HCT116 (cell line): ENCODE measurements around the gene FNBP1L. TPM values are rescaled to one million over a fixed set of nuclear protein-coding genes. Genes with fewer than 3 reads are reported as not detected.

Experiments
- ATAC-seq: fragments of 200-7000 bp; cut with Tn5 transposase; 2 replicates; pipeline ENCODE4 v1.9.1; 2020; ENCODE audit warnings: mild to moderate bottlenecking, moderate library complexity
- BruUV-seq: library from RNA; stranded (reverse); fragments of 400-500 nt; replicated peaks from 2 replicates; lab custom pipeline; 2021; lab: Mats Ljungman, UMichigan
- CTCF ChIA-PET: fragments of 300-600 bp; sonication (Branson Sonifier 250); formaldehyde crosslinking; loops from one replicate; lab custom pipeline; 2021; ENCODE audit warnings: antibody characterized with exemption; lab: Charles Lee
- POLR2A ChIA-PET: fragments of 300-600, 350-600 bp; sonication (Branson Sonifier 250); formaldehyde crosslinking; loops from one replicate; lab custom pipeline; 2021; ENCODE audit warnings: antibody characterized with exemption; lab: Charles Lee
- RAD21 ChIA-PET, 2 experiments: fragments of 300-600 bp; sonication (Branson Sonifier 250); formaldehyde crosslinking; loops; one replicate each; lab custom pipeline; 2023; ENCODE audit warnings: low total read pairs in 2 of 2; ENCODE audit not compliant: uncharacterized antibody in 2 of 2, unreplicated experiment in 2 of 2, low non-redundant PET in 1 of 2; lab: Charles Lee
- DNase-seq: peaks from one replicate; pipeline ENCODE4 v3.0.0-alpha.2; 2010; ENCODE audit warnings: low read depth, low spot score
- H2AFZ ChIP-seq: fragments of 200-600 bp; shearing (Covaris generic), sonication (generic); 2 replicates; pipeline ENCODE4 v1.6.1; 2017; ENCODE audit warnings: low read depth, mixed run types, mixed read lengths, antibody characterized with exemption, low read length; ENCODE audit not compliant: poor library complexity, severe bottlenecking
- H3K27ac ChIP-seq: 2 replicates; pipeline ENCODE4 v1.5.1; 2012; ENCODE audit warnings: low read depth, low read length
- H3K27me3 ChIP-seq: fragments of 200-600 bp; sonication (generic); 2 replicates; pipeline ENCODE4 v1.6.1; 2016; ENCODE audit warnings: mixed run types, low read length, mixed read lengths; ENCODE audit not compliant: insufficient read depth
- H3K36me3 ChIP-seq, 2 experiments: fragments of 200-500 bp in 1 of 2; fragments of 200-600 bp in 1 of 2; sonication (Bioruptor generic) in 1 of 2; sonication (generic) in 1 of 2; 2 replicates each; pipeline versions ENCODE4 v1.5.1 to v1.6.1; 2014 to 2016; ENCODE audit warnings: low read length in 2 of 2, inconsistent platforms in 1 of 2, mixed read lengths in 1 of 2, mixed run types in 1 of 2; ENCODE audit not compliant: insufficient read depth in 2 of 2, control insufficient read depth in 1 of 2
- H3K4me1 ChIP-seq, 2 experiments: fragments of 200-600 bp in 1 of 2; sonication (generic) in 1 of 2; 2 replicates each; pipeline versions ENCODE4 v1.5.1 to v1.6.1; 2012 to 2017; ENCODE audit warnings: low read length in 2 of 2, inconsistent platforms in 1 of 2, mild to moderate bottlenecking in 1 of 2, mixed read lengths in 1 of 2, mixed run types in 1 of 2, moderate library complexity in 1 of 2; ENCODE audit not compliant: insufficient read depth in 2 of 2, control insufficient read depth in 1 of 2
- H3K4me2 ChIP-seq: fragments of 200-600 bp; sonication (generic); 2 replicates; pipeline ENCODE4 v1.6.1; 2017; ENCODE audit warnings: mixed run types, low read length, mixed read lengths
- H3K4me3 ChIP-seq, 2 experiments: fragments of 200-600 bp in 1 of 2; sonication (generic) in 1 of 2; replicated peaks in 1 of 2; 2 replicates each; pipeline ENCODE4 v1.5.1; 2011 to 2016; ENCODE audit warnings: low read length in 2 of 2, control low read depth in 1 of 2, low read depth in 1 of 2, mild to moderate bottlenecking in 1 of 2, mixed read lengths in 1 of 2, mixed run types in 1 of 2
- H3K79me2 ChIP-seq: fragments of 200-600 bp; sonication (generic); 2 replicates; pipeline ENCODE4 v1.6.1; 2017; ENCODE audit warnings: mild to moderate bottlenecking, mixed run types, low read length, moderate library complexity, mixed read lengths; ENCODE audit not compliant: insufficient read depth
- H3K9ac ChIP-seq: fragments of 200-600 bp; sonication (generic); 2 replicates; pipeline ENCODE4 v1.6.1; 2016; ENCODE audit warnings: low read length, mixed read lengths
- H3K9me2 ChIP-seq: fragments of 200-600 bp; sonication (generic), shearing (Covaris generic); 2 replicates; pipeline ENCODE4 v1.6.1; 2017; ENCODE audit warnings: mixed run types, mild to moderate bottlenecking, moderate library complexity; ENCODE audit not compliant: insufficient read depth
- H3K9me3 ChIP-seq, 2 experiments: fragments of 200-500 bp in 1 of 2; fragments of 200-600 bp in 1 of 2; sonication (Bioruptor generic) in 1 of 2; sonication (generic) in 1 of 2; 2 replicates each; pipeline ENCODE4 v1.6.1; 2014 to 2017; ENCODE audit warnings: low read length in 2 of 2, mixed read lengths in 2 of 2, inconsistent platforms in 1 of 2, low read depth in 1 of 2, mild to moderate bottlenecking in 1 of 2, mixed run types in 1 of 2, moderate library complexity in 1 of 2; ENCODE audit not compliant: control insufficient read depth in 1 of 2, insufficient read depth in 1 of 2
- H4K20me1 ChIP-seq: fragments of 200-600 bp; sonication (generic), shearing (Covaris generic); 2 replicates; pipeline ENCODE4 v1.6.1; 2017; ENCODE audit warnings: mixed run types, mild to moderate bottlenecking, moderate library complexity; ENCODE audit not compliant: insufficient read depth
- CBX3 ChIP-seq: IDR thresholded peaks from 2 replicates; pipeline ENCODE4 v1.6.1; 2012; ENCODE audit warnings: low read depth
- CEBPB ChIP-seq: IDR thresholded peaks from 2 replicates; pipeline ENCODE4 v1.6.1; 2012; ENCODE audit warnings: low read depth
- CTCF ChIP-seq, 3 experiments: fragments of 200-600 bp in 1 of 3; sonication (generic) in 1 of 3; IDR thresholded peaks in 2 of 3; conservative IDR thresholded peaks in 1 of 3; 2 replicates each; pipeline ENCODE4 v1.5.1; 2012 to 2017; ENCODE audit warnings: low read depth in 2 of 3, low read length in 2 of 3, antibody characterized with exemption in 1 of 3, borderline replicate concordance in 1 of 3, control low read depth in 1 of 3, mild to moderate bottlenecking in 1 of 3, mixed read lengths in 1 of 3, mixed run types in 1 of 3, moderate library complexity in 1 of 3; ENCODE audit not compliant: insufficient read depth in 1 of 3
- EGR1 ChIP-seq: IDR thresholded peaks from 2 replicates; pipeline ENCODE4 v1.6.1; 2012; ENCODE audit warnings: low read depth
- ELF1 ChIP-seq: IDR thresholded peaks from 2 replicates; pipeline ENCODE4 v1.6.1; 2012; ENCODE audit warnings: low read depth, borderline replicate concordance
- EZH2phosphoT487 ChIP-seq: fragments of 200-600 bp; IDR thresholded peaks from 2 replicates; pipeline ENCODE4 v1.6.1; 2018; ENCODE audit warnings: antibody characterized with exemption, borderline replicate concordance
- FOSL1 ChIP-seq: IDR thresholded peaks from 2 replicates; pipeline ENCODE4 v1.6.1; 2012; ENCODE audit warnings: low read depth
- JUND ChIP-seq: IDR thresholded peaks from 2 replicates; pipeline ENCODE4 v1.6.1; 2012
- REST ChIP-seq: IDR thresholded peaks from 2 replicates; pipeline ENCODE4 v1.6.1; 2012; ENCODE audit warnings: low read depth
- SIN3A ChIP-seq: IDR thresholded peaks from 2 replicates; pipeline ENCODE4 v1.6.1; 2012; ENCODE audit warnings: low read depth
- SRF ChIP-seq: IDR thresholded peaks from 2 replicates; pipeline ENCODE4 v1.6.1; 2012; ENCODE audit warnings: low read depth
- YY1 ChIP-seq: IDR thresholded peaks from 2 replicates; pipeline ENCODE4 v1.6.1; 2011; ENCODE audit warnings: low read length, low read depth, moderate library complexity, mild to moderate bottlenecking; ENCODE audit not compliant: insufficient replicate concordance; ENCODE audit errors: extremely low read depth
- ZBTB33 ChIP-seq: IDR thresholded peaks from 2 replicates; pipeline ENCODE4 v1.6.1; 2011; ENCODE audit warnings: mild to moderate bottlenecking, low read length, moderate library complexity; ENCODE audit not compliant: insufficient replicate concordance; ENCODE audit errors: extremely low read depth
- intact Hi-C: fragments of 100-400 bp; cut with micrococcal nuclease; formaldehyde crosslinking; loops from 2 replicates; pipeline ENCODE4 v1.10.0; 2022
- total RNA-seq: library from RNA; stranded (reverse); gene quantifications from one replicate; pipeline ENCODE4 v1.2.1, GENCODE V29; 2021; ENCODE audit not compliant: unreplicated experiment

FNBP1L gene
- total RNA-seq, 1 experiment from 2014 or later, result 26.1 TPM

DNA sequence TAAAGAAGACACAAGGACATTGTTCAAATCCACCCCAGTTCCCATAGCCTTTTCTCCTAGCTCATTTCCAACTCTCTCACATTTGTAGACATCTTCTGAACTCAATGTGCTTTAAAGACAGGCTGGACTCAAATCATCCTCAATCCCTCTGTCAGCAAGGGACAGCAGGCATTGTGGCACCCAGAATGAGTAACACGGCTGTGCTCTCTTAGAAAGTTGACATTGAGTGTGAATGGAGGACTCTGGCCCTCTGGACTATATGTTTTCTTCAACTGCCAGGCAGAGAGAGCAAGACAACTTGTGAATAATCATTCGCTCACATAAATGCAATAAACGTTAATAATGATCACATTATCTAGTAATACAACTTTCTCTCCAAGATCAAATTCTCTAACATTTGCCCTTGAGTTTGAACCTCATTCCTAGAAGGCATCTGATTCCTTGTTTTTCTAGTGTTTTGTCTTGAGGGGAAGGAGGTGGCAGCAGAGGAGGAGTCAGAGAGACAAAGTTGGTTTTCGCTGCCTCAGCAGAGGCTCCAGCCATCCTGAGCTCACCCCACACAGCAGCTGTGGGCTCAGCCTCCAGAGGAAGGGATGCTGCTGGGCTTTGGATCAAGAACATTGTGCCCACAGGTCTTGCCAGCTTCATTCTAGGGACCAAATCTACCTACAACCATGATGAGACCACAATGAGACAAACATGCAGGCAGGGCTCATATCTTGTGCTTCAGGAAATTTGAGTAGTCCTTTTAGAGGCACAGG lies 148.6 kb downstream of the FNBP1L start (continued):
- no peak for TF ChIP-seq CTCF (IDR thresholded peaks at IDR 0.05 in 2 of 3, conservative IDR thresholded peaks at IDR 0.05 in 1 of 3; ENCODE audit: borderline replicate concordance in 1 of 3, insufficient read depth in 1 of 3, low read depth in 2 of 3, low read length in 2 of 3)
- TF ChIP-seq, all 23 proteins: peak for 0

- no peak overlapping the region for H3K4me2 ChIP-seq
- DNase-seq (no peak), ATAC-seq (no peak)
- no peak overlapping the region for H3K9ac ChIP-seq
- no peaks in the 10 kb centered on the region for H3K9me3 ChIP-seq
- peaks cover 0 to 1% of the 10 kb centered on the region in 2 experiments; a peak in 1 of 4 replicates for H3K36me3 ChIP-seq
- no peak overlapping the region for H3K4me3 ChIP-seq
- ChIA-PET POLR2A (no interaction called here), RAD21 (no interaction called here), CTCF (no interaction called here)
- H3K27me3 ChIP-seq, result no peaks in the 10 kb centered on the region
- H2AFZ ChIP-seq, result no peak overlapping the region
- H3K27ac ChIP-seq, result no peak overlapping the region
- H3K79me2 ChIP-seq, result peaks cover 100% of the 10 kb centered on the region
- no peaks in the 10 kb centered on the region for H4K20me1 ChIP-seq
- no peaks in the 10 kb centered on the region for H3K9me2 ChIP-seq
- BruUV-seq, result no TSS peak
- intact Hi-C loops, result no loop called here
- peaks cover 16 to 20% of the 10 kb centered on the region in 2 experiments; a peak in 3 of 4 replicates for H3K4me1 ChIP-seq
- no peak for TF ChIP-seq YY1
- no peak for TF ChIP-seq CBX3
- no peak for TF ChIP-seq JUND
- TF ChIP-seq REST, result no peak
- TF ChIP-seq SIN3A, result no peak
- TF ChIP-seq ZBTB33, result no peak
- no peak for TF ChIP-seq FOSL1
- TF ChIP-seq EGR1, result no peak
- no peak for TF ChIP-seq CTCF (IDR thresholded peaks at IDR 0.05 in 2 of 3, conservative IDR thresholded peaks at IDR 0.05 in 1 of 3; ENCODE audit: borderline replicate concordance in 1 of 3, insufficient read depth in 1 of 3, low read depth in 2 of 3, low read length in 2 of 3)
- TF ChIP-seq CEBPB, result no peak
- TF ChIP-seq EZH2phosphoT487, result no peak
- TF ChIP-seq SRF, result no peak
- TF ChIP-seq ELF1, result no peak
These were observed 149.8 kb downstream of the FNBP1L start for GRCh38 chr1:93597709-93598108.
